Activated gamma-delta T cell (primary cell): ENCODE data around the gene DOK5.
"Not testable (repeated sequence)": the region's sequence is repeated elsewhere in the genome, so short reads cannot be mapped to it uniquely, and the experiment has no call there.

Experiments used
- DNase-seq: peaks from one replicate; lab custom pipeline; 2025; lab: John Stamatoyannopoulos, UW
- total RNA-seq, 2 donors: gene quantifications; one replicate each; lab custom pipeline; 2026; lab: John Stamatoyannopoulos, UW

DOK5 gene
- total RNA-seq, result 0 to 0.04 reads per million in 2 donors

DNA sequence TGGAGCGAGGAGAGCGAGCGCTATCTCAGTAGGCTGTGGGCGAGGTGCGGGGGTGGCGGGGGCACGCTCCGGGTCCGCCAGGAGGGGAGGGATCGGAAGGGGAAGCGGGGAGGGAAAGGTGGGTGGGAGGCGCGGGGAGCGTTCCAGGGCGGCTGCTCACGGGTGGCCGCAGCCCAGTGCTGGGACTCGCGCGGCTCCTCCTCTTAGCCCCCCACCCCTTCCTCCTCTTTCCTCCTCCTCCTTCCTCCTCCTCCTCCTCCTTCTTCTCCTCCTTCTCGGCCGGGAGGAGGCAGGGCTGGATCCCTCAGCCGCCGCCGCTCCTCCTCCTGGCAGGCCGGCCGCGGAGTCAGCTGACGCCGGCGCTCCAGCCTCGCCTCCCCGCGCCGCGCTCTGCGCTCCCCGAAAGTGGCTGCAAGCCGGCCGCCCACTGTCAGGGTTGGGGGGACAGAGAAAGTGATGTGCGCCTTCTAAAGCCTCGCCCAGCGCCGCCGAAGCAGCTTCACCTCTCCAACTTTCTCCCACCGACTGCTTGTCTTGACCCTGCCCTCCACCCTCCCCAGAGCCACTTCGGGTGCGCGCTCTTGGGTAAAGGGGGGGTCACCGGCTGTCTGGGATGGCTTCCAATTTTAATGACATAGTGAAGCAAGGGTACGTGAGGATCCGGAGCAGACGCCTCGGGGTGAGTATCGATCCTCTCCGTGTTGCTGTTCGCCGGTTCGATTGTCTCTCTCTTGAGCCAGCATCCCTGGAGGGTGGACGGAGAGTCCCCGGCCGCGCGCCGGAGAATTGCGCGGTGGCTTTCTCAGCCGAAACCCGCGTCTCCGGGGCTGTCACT is at the start of gene DOK5:
TSS of gene DOK5 (plus strand) at position 260 of the 835 bp plus-strand sequence. CDS start at position 614, 354 bp downstream.
- DNase-seq, result no peak

DNA sequence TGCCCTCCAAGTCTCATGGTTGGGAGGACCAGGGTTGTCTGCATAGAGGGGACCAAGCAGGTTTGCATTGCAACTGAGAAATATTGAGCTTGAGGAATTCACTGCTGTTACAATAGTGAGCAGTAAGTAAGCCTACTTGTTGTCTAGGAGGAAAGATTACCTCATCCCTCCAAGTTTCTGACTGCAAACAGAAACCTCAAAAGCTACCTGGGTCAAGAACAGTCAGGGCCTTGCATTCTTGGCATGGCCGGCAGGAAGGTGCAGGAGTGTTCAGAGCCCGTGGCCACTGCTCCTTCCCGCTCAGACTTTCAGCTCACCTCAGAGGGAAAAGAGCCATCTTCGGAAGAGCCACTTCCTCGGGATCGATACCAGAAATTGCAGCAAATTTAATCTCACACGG is 46.0 kb upstream of the DOK5 start:
- DNase-seq, result no peak

DNA sequence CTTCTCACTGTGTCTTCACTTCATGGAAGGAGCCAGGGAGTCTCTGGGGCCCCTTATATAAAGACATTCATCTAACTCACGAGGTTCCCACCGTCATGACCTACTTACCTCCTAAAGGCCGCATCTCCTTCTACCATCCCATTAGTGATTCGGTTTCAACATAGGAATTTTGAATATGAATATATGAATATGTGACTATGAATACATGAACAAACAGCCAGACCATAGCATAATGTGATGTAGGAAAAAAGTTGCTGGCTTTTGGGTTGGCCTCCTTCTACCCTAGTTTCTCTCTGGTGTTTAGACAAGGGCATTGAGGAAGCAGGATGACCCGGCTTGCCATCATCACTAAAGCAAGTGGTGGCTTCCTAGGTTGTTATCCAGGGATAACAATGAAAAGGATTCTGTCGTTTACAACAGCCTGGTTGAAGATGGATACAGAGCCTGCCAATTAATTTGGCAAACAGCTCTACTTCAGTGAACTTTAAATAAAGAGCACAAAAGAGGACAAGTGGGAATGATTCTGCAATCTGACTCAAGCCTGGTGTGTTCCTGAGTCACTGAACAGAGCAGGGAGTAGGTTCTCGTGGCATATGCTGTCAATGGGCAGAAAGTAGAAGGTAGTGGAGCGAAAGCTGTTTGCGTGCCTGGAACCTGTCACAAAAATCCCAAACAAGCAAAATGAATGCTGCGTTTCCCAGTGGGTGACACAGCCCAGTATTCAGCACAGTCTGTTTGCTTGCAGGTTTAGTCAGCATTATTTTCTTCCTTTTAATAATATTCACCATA is 44.0 kb upstream of the DOK5 start:
- DNase-seq, result no peak

DNA sequence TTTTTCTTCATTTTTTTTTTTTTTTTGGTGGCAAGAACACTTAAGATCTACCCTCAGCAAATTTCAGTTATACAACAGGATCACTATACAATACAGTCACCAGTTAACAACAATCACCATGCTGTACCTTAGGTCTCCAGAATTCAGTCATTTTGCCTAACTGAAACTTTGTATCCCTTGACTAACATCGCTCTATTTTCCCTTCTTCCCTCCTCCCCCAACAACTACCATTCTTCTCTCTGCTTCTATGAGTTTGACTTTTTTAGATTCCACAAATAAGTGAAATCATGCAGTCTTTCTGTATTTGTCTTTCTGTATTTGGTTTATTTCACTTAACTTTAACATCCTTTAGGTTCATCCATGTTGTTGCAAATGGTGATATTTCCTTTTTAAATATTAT is 42.4 kb upstream of the DOK5 start:
- no peak for DNase-seq

DNA sequence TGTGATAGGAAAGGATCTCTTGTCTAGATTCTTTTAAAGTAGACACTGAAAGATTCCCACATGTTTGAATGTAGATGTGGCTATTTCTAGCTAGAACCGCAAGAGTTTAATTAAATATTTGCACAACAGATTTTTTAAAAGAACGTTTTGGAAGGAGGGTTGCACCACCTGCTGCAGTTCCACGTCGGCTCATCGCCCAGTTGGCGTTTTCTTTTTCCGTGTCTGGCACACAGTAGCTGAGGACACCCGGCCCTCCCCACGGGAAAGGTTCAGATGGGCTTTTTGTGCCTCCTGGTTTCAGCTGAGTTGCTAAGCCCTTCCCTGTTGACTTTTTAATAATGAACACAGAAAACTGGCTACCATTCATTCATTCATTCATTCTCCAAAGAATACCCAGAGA is 41.8 kb upstream of the DOK5 start:
- no peak for DNase-seq

DNA sequence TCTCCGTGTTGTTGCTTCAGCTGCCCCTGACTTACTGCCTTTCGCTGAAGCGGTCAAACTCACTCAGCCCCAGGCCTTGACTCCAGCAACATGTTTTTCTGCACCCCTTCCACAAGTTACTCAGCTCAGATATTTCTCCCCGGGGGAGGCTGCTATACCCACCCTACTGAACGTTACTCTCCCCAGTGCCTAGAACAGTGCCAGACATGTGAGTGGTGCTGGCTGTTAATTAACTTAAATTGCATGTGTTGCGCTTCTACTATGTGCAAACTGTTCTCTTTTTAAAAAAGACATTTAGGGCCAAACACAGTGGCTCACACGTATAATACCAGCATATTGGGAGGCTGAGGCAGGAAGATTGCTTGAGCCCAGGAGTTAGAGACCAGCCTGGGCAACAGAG is 41.2 kb upstream of the DOK5 start:
- DNase-seq, result no peak

DNA sequence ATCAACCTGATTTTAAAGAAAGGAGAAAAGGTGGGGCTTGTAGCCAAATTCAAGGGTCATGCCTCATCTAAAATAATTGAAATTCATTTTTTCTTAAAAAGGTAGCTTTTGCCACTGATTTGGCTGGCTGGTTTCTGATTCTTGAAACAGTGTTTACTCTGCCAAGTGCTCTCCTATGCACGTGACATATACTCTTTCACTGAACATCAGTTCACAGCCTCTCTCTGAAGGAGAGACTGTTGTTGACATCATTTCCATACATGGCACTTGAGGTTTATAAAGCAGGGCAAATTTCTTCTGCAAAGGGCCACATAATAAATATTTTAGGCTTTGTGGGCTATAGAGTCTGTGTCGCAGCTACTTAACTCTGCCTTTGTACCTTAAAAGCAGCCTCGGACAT is 40.4 kb upstream of the DOK5 start:
- DNase-seq, result no peak

DNA sequence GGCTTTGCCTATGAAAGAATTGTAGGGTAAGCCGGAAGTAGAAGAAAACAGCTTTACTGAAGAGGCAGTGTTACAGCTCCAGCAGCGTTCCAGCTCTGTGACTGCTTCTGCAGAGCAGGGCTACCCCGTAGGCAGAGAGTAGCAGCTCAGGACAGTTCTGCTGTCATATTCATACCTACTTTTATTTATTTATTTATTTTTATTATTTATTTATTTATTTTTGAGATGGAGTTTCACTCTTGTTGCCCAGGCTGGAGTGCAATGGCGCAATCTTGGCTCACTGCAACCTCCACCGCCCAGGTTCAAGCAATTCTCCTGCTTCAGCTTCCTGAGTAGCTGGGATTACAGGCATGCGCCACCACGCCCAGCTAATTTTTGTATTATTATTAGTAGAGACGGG is 39.0 kb upstream of the DOK5 start:
- not testable (repeated sequence) for DNase-seq

DNA sequence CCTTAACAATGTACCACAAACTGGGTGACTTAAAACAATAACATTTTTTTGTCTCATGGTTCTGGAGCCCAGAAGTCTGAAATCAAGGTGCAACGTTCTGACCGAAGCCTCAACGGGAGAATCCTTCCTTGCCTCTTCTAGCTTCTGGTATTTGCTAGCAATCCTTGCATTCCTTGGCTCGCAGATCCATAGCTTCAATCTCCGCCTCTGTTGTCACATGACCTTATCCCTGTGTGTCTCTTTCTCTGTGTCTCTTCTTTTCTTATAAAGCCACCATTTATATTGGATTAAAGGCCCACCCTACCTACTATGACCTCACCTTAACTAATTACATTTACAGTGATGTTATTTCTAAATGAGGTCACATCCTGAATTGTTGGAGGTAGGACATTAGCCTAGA is 37.2 kb upstream of the DOK5 start:
- DNase-seq, result no peak

DNA sequence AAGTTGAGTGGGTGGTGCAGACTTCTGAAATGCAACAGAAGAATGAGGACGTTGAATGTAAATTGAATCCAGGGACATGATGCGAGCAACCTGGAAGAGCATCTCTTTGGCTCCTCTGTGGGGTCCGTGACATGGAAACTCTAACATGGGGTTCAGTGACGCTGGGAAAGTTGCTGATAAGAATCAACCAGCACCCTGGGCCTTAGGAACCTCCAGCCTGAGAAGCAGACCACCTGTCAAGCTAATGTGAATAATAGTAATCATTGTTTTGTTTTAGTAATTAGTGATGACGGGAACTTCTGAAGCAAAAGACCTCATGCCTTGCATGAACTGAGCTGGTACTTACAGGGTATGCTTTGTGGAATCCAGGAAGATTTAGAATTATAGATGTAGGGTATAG is 25.2 kb upstream of the DOK5 start:
- no peak for DNase-seq

DNA sequence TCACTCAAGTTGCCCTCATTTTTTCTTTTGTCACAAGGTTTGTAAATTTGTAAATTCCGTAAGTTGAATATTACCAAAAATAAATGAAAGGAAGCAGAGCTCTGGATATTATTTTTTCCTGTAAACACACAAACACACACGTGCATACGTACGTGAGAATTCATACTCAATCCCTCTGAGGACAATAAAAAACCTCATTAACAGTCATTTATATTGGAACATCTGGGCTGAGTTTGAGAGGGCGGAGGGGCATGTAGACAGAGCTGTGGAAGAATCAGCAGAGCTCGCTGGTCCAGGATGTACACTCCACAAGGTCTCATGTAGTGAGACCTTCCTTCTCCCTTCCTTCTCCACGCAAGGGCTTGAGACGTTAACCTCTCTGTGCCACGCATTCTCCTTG is 24.2 kb upstream of the DOK5 start:
- DNase-seq, result no peak

DNA sequence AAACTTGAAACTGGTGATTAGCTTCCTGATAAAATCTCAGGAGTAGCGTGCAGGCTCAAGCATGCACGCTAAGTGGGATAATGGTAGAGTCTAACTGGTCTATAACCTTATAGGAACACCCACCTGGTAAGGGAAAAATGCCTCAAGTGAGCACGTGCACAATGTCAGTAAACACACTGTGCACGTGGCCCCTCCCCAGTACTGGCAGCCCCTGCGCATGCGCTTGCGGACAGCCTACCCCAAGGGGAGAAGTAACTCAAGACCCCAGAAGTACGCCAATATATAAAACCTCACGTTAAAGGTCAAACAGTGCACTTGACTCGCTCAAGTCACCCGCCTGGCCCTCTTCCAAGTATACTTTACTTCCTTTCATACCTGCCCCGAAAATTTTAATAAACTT is 23.1 kb upstream of the DOK5 start:
- no peak for DNase-seq

DNA sequence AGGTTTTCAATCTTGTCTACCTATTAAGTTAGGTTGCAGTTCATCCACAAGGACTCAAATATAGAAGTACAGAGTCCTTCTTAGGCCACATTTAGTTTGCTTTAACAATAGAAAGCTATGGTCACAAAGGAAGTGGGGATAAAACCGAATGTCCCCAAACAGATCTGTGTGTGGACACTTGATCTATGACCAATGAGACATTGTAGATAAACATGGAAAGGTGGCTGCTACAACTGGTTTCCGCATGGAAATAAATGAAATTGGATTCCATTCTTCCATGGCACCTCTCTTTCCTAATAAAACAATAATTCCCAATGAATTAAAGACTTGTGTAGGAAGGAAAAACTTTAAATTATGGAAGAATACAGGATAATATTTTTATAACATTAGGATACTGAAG is 20.4 kb upstream of the DOK5 start:
- DNase-seq, result no peak

DNA sequence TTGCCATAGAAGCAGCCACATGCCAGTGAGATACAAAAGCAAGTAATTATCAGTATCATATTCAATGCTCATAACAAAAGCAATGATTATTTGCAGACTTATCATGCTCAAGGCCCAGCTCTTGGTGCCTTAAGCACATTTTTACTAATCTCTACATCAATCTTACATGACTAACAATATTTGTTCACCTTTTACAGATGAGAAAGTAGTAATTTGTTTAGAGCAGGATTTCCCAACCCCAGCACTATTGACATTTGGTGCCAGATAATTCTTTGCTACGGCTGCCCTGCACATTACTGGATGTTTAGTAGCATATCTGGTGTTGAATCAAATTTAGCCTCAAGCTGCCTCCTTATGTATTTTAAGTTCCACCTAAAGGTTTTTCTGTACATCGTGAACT is 19.0 kb upstream of the DOK5 start:
- DNase-seq, result no peak

DNA sequence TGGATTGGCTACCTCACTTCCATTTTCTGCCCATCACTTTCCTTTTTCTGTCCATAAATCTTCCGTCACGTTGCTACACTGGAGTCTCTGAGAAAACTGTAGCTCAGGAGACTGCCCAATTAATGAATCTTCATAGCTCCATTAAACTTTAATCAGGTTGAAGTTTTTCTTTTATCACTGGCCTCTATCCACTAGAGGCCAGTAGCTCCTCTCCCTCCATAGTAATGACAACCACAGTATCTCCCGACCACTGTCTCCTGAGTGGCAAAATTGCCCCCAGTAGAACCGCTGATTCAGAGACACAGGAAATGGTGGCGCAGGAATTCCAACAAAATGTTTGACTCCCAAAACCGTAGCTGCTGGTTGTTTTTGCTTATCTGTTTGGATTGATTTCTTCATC is 18.4 kb upstream of the DOK5 start:
- DNase-seq, result no peak

DNA sequence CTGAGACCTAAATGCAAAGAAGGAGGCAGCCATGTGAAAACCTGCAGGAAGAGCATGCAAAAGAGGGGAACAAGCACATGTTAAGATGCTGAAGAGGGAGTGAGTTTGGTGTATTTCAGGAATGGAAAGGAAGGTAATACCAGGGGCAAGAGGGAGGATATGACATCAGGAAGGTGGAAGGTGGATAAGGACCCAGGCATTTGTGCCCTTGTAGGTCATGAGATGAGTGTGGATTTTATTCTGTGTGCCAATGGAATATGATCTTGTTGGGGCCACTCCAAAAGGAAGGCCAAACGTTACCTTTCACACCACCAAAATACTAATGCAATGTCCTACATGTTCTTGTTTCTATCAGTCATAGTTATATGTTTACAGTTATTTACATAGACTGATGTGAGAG is 17.2 kb upstream of the DOK5 start:
- no peak for DNase-seq

DNA sequence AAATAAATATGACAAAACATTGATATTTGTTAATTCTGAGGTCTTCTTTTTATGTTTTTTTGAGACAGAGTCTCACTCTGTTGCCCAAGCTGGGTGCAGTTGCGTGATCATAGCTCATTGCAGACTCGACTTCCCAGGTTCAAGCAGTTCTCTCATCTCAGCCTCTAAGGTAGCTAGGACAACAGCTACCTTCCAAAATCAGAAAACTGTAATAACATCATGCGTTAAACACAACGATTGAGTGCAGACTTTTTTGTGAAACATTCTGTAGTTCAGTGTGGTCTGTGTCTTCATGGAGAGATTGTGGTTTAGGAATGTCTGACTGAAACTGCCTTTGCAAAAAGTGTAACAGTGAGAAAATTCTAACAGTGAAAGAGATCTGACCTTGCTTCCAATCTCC is 16.1 kb upstream of the DOK5 start:
- no peak for DNase-seq

DNA sequence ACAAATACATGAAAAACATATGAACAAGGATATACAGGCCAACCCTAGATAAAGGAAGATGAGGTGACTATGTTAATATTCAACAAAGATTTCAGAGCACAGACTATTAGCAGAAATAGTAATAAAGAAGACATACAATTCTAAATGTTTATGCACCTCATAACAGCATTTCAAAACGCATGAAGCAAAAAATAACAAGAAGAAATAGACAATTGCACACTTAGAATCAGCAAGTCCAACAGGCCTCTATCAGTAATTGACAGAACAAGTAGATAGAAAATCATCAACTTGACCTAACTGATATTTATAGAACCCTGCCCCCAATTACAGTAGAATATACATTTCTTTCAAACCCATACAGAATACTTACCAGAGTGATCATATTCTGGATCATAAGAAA is 11.4 kb upstream of the DOK5 start:
- no peak for DNase-seq

DNA sequence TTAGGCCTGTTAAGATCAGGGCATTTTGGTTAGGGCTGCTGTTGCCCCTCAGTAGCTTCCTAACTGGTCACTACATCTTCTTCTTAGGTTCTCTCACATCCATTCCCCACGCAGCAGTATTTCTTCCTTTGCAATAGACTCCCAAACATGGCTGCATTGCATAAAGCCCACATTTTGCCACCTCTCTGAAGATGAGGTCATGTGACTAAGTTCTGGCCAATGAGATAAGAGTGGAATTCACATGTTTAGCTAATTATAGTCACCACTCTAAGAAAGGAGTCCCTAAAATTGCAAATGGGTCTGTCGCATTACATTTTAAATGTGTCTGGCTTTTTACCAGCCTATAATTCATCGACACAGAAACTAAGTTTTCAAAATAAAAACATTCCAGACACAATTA is 9.3 kb upstream of the DOK5 start:
- no peak for DNase-seq

DNA sequence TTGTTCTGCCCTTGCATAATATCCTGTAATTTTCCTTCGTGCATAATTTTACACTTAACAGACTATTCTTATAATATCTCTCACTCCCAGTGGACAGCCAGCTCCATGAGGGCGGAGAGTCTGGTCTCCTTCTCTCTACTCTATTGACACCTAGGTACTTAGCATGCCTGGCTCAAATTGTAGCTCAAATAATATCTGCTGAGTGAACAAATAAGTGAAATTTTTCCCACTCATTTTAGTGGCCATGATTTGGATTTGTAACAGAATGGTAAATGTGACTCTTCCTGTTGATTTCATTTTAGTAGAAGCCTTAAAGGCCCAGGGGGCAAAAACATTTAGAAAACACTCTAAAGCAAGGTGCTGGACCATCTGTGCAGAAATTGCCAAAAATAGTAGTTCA is 7.8 kb upstream of the DOK5 start:
- DNase-seq, result no peak

DNA sequence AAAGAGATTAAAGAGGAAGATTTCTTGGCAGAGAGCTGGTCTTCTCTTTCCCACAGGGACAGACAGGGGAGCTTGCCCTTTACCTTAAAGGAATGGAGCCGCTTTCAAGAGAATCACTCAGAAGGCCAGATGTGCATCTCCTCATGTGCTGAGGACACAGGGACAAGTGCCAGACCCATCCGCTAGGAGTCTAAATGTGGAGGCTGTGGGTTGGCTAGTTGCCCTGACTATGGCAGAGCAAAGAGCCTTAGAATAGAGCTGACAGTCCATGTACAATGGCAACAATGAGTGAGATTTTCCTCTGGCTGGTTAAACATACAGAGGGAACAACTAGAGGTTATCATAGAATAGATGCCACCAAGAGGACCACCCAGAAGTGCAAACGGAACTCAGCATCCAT is 7.3 kb upstream of the DOK5 start:
- DNase-seq, result no peak

DNA sequence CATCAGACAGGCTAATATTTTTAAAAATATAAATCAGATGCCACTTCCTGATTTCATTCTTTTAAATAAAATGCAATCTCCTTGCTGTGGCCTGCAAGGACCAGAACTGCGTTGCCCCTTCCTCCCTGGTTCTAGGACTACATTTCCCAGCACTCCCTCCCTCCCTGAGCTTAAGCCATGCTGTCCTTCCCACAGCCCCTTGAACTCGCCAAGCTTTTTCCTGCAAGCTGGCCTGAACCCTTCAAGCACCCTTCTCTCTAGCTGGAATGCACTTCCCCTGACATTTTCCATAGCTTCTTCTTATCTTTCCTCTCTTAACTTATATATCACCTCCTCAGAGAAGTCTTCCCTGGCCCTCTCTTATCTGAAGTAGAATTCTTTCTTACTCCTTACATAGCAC is 6.1 kb upstream of the DOK5 start:
- no peak for DNase-seq

DNA sequence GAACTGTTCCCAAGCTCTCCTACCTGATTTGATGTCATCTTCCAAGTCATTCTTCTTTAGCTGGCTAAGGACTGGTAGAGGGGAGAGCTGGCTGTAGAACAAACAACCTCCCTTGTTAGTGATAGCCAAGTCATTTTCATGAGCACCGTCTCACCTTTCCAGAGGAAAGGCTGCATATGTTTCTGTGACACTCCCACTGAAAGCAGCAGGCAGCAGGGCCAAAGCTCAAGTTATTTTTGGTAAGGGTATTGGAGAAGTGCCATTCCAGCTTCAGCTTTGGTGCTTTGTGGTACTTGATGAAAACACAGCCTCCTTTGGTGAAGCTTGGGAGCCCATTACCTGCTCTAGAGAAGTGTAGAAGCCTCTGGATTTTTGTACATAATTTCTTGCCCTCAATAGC is 5.4 kb upstream of the DOK5 start:
- no peak for DNase-seq
